Posterior vena cava (tissue), 2 donors: ENCODE data around the gene DMD. TPM values are rescaled to one million over a fixed set of nuclear protein-coding genes. Genes with fewer than 3 reads are reported as not detected.
"Not testable (repeated sequence)": the region's sequence is repeated elsewhere in the genome, so short reads cannot be mapped to it uniquely, and the experiment has no call there.

Experiments
- DNase-seq: peaks from one replicate; pipeline ENCODE4 v3.0.0-alpha.2; 2020; ENCODE audit warnings: low spot score
- intact Hi-C, 2 donors: fragments of 100-400 bp; cut with DNase I; formaldehyde crosslinking; loops; one replicate each; pipeline versions ENCODE4 v1.14.1 to v1.14.2; 2022 to 2023
- total RNA-seq, 2 donors: library from RNA; stranded (reverse); fragmentation: NEBNext Ultra II Directional; extraction: Animal tissue kit (Norgen Biotek cat#: 25700); gene quantifications; one replicate each; pipeline ENCODE4 v1.2.1, GENCODE V29; 2021
- donor health status: DM: yes; HTN: yes; CAD: no.
- donor health status: DM: yes; HTN: yes; CAD: no.

DMD gene
- total RNA-seq, 2 donors from 2014 or later, result 132 to 139 TPM

GRCh38 chrX:32744921-32745320 lies 466.4 kb downstream of the DMD start:
- DNase-seq, result no peak
- intact Hi-C loops, result no loop called here

- intact Hi-C loops, result no loop called here
- no peak for DNase-seq
Observed at GRCh38 chrX:32741910-32742309, 469.4 kb downstream of the DMD start.

- intact Hi-C loops, result no loop called here
- no peak for DNase-seq
Observed at GRCh38 chrX:32708542-32708941, 502.8 kb downstream of the DMD start.

GRCh38 chrX:32705385-32705784 lies 506.0 kb downstream of the DMD start:
- intact Hi-C loops, DNase-seq: not testable (repeated sequence)

GRCh38 chrX:32687379-32687778 lies 524.0 kb downstream of the DMD start:
- intact Hi-C loops, result no loop called here

GRCh38 chrX:32678487-32678886 lies 532.9 kb downstream of the DMD start:
- no peak for DNase-seq

More at GRCh38 chrX:32687379-32687778, 524.0 kb downstream of the DMD start:
- no peak for DNase-seq

GRCh38 chrX:32673193-32673592 lies 538.2 kb downstream of the DMD start:
- no peak for DNase-seq
- intact Hi-C loops, result no loop called here

More at GRCh38 chrX:32678487-32678886, 532.9 kb downstream of the DMD start:
- intact Hi-C loops, result no loop called here

GRCh38 chrX:32662516-32662915 lies 548.8 kb downstream of the DMD start:
- DNase-seq, result no peak
- intact Hi-C loops, result no loop called here

- intact Hi-C loops, result no loop called here
- DNase-seq, result no peak
Observed at GRCh38 chrX:32644476-32645245, 566.7 kb downstream of the DMD start.

- DNase-seq, result no peak
- intact Hi-C loops, result no loop called here
Observed at GRCh38 chrX:32642283-32642682, 569.1 kb downstream of the DMD start.

GRCh38 chrX:32618154-32618553 lies 593.2 kb downstream of the DMD start:
- intact Hi-C loops, result no loop called here
- DNase-seq, result no peak

- intact Hi-C loops, result no loop called here
- no peak for DNase-seq
Observed at GRCh38 chrX:32614707-32615106, 596.6 kb downstream of the DMD start.

GRCh38 chrX:32599156-32599555 lies 612.2 kb downstream of the DMD start:
- DNase-seq, result no peak
- intact Hi-C loops, result no loop called here

GRCh38 chrX:32598707-32599106 lies 612.6 kb downstream of the DMD start:
- intact Hi-C loops, result no loop called here
- DNase-seq, result no peak

GRCh38 chrX:32597777-32598176 lies 613.6 kb downstream of the DMD start:
- no peak for DNase-seq
- intact Hi-C loops, result no loop called here

GRCh38 chrX:32592786-32593185 lies 618.6 kb downstream of the DMD start:
- no peak for DNase-seq
- intact Hi-C loops, result no loop called here

GRCh38 chrX:32591589-32591988 lies 619.8 kb downstream of the DMD start:
- no peak for DNase-seq
- intact Hi-C loops, result no loop called here

- intact Hi-C loops, result no loop called here
- no peak for DNase-seq
Observed at GRCh38 chrX:32582729-32583128, 628.6 kb downstream of the DMD start.

- intact Hi-C loops, result no loop called here
- no peak for DNase-seq
Observed at GRCh38 chrX:32576885-32577284, 634.5 kb downstream of the DMD start.

GRCh38 chrX:32572644-32573043 lies 638.7 kb downstream of the DMD start:
- DNase-seq, result no peak
- intact Hi-C loops, result no loop called here

GRCh38 chrX:32571579-32571978 lies 639.8 kb downstream of the DMD start:
- no peak for DNase-seq

More at GRCh38 chrX:32571579-32571978, 639.8 kb downstream of the DMD start:
- intact Hi-C loops, result no loop called here
